GM12878 (cell line): ENCODE data around the gene ELMOD3. TPM values are rescaled to one million over a fixed set of nuclear protein-coding genes. Genes with fewer than 3 reads are reported as not detected.
"Not testable (repeated sequence)": the region's sequence is repeated elsewhere in the genome, so short reads cannot be mapped to it uniquely, and the experiment has no call there.

Experiments used
- ATAC-seq: fragments of 200-7000 bp; cut with Tn5 transposase; 3 replicates; pipeline ENCODE4 v1.9.1; 2020; ENCODE audit warnings: mild to moderate bottlenecking, moderate library complexity
- BruUV-seq: library from RNA; stranded (reverse); fragments of 400-500 nt; replicated peaks from 2 replicates; lab custom pipeline; 2021; lab: Mats Ljungman, UMichigan
- CTCF ChIA-PET: fragments of 300-600 bp; sonication (Branson Sonifier 250); formaldehyde crosslinking; extraction: SDS; loops from one replicate; lab custom pipeline; 2021; ENCODE audit warnings: inconsistent platforms; lab: Yijun Ruan, JAX
- POLR2A ChIA-PET: fragments of 350-600 bp; formaldehyde crosslinking; extraction: SDS; loops from one replicate; lab custom pipeline; 2021; ENCODE audit warnings: inconsistent platforms; lab: Charles Lee
- RAD21 ChIA-PET: fragments of 300-600 bp; sonication (Branson Sonifier 250); formaldehyde crosslinking; loops from one replicate; lab custom pipeline; 2023; ENCODE audit warnings: antibody characterized with exemption; ENCODE audit not compliant: unreplicated experiment; lab: Charles Lee
- SMC1A ChIA-PET: fragments of 300-600 bp; sonication (Branson Sonifier 250); formaldehyde crosslinking; loops from one replicate; lab custom pipeline; 2023; ENCODE audit not compliant: unreplicated experiment, uncharacterized antibody; lab: Charles Lee
- DNase-seq: peaks from one replicate; pipeline ENCODE4 v3.0.0-alpha.2; 2011; ENCODE audit warnings: low read depth, low spot score
- FAIRE-seq: peaks from 3 replicates; lab custom pipeline; 2011; peaks lifted over from hg19 to GRCh38; lab: Jason Lieb, UNC
- H2AFZ ChIP-seq: 2 replicates; pipeline ENCODE4 v1.6.0; 2011; ENCODE audit warnings: low read depth, low read length, control low read depth; ENCODE audit not compliant: control insufficient read depth
- H3K27ac ChIP-seq: 2 replicates; pipeline ENCODE4 v1.5.1; 2011; ENCODE audit warnings: control low read depth; ENCODE audit not compliant: control insufficient read depth, insufficient read depth
- H3K27me3 ChIP-seq, 2 experiments: replicated peaks in 1 of 2; 2 replicates each; pipeline versions ENCODE4 v1.6.0 to v1.6.1; 2011; ENCODE audit warnings: low read length in 1 of 2; ENCODE audit not compliant: control insufficient read depth in 2 of 2, insufficient read depth in 2 of 2
- H3K36me3 ChIP-seq, 2 experiments: 2 replicates each; pipeline ENCODE4 v1.5.1; 2011; ENCODE audit warnings: low read length in 1 of 2; ENCODE audit not compliant: control insufficient read depth in 2 of 2, insufficient read depth in 2 of 2
- H3K4me1 ChIP-seq: 2 replicates; pipeline ENCODE4 v1.6.1; 2011; ENCODE audit warnings: mild to moderate bottlenecking, low read length, moderate library complexity, mixed read lengths; ENCODE audit not compliant: control insufficient read depth, insufficient read depth
- H3K4me2 ChIP-seq: 2 replicates; pipeline ENCODE4 v1.6.0; 2011; ENCODE audit warnings: control low read depth; ENCODE audit not compliant: control insufficient read depth, insufficient read depth
- H3K4me3 ChIP-seq: fragments of 200-600 bp; sonication (generic); 2 replicates; pipeline ENCODE4 v1.5.1; 2016
- H3K79me2 ChIP-seq: 2 replicates; pipeline ENCODE4 v1.6.0; 2011; ENCODE audit warnings: low read length; ENCODE audit not compliant: control insufficient read depth, insufficient read depth
- H3K9ac ChIP-seq: 2 replicates; pipeline ENCODE4 v1.8.0; 2011; ENCODE audit warnings: low read length, control low read depth, mixed read lengths; ENCODE audit not compliant: control insufficient read depth, insufficient read depth
- H3K9me3 ChIP-seq: replicated peaks from 3 replicates; pipeline ENCODE4 v1.5.1; 2011; ENCODE audit warnings: mild to moderate bottlenecking, low read length; ENCODE audit not compliant: control insufficient read depth, insufficient read depth
- H4K20me1 ChIP-seq: 2 replicates; pipeline ENCODE4 v1.6.0; 2011; ENCODE audit not compliant: control insufficient read depth, insufficient read depth
- BCL11A ChIP-seq: IDR thresholded peaks from 2 replicates; pipeline ENCODE4 v1.6.1; 2011; ENCODE audit warnings: low read depth, low read length
- MXI1 ChIP-seq: fragments of 150-350 bp; IDR thresholded peaks from 2 replicates; pipeline ENCODE4 v1.6.1; 2011; ENCODE audit warnings: low read depth, mild to moderate bottlenecking, inconsistent platforms, low read length, improper control_type of control experiment
- NFXL1 ChIP-seq: fragments of 450-650 bp; IDR thresholded peaks from 2 replicates; pipeline ENCODE4 v1.6.1; 2017; ENCODE audit warnings: antibody characterized with exemption, mild to moderate bottlenecking, borderline replicate concordance
- RELA ChIP-seq: fragments of 450-650 bp; IDR thresholded peaks from 2 replicates; pipeline ENCODE4 v1.8.0; 2014; ENCODE audit warnings: borderline replicate concordance; ENCODE audit not compliant: partially characterized antibody
- SP1 ChIP-seq: IDR thresholded peaks from one replicate; pipeline ENCODE4 v1.6.1; 2011; ENCODE audit warnings: low read depth, low read length
- TARDBP ChIP-seq: IDR thresholded peaks from 2 replicates; pipeline ENCODE4 v1.6.1; 2016; ENCODE audit warnings: borderline replicate concordance
- ZNF622 ChIP-seq: fragments of 450-650 bp; IDR thresholded peaks from 2 replicates; pipeline ENCODE4 v1.6.1; 2017; ENCODE audit warnings: mild to moderate bottlenecking, inconsistent platforms
- WGBS: methylation state at CpG from one replicate; pipeline ENCODE4 v1.1.6; 2016; ENCODE audit warnings: low lambda C conversion rate; ENCODE audit not compliant: insufficient replicate concordance, insufficient coverage; ENCODE audit errors: missing lambda C conversion rate; 5-methylcytosine and 5-hydroxymethylcytosine counted together
- in situ Hi-C: fragments of 300-500 bp; cut with MboI; formaldehyde crosslinking; loops from 9 replicates; pipeline ENCODE4 v1.14.3; 2018; ENCODE audit warnings: mixed read lengths
- intact Hi-C: fragments of 100-400 bp; cut with micrococcal nuclease; formaldehyde crosslinking; loops from one replicate; pipeline ENCODE4 v1.14.2; 2022; ENCODE audit not compliant: unreplicated experiment
- polyA plus RNA-seq, 11 experiments: library from polyadenylated mRNA; depleted of rRNA in 4 of 11; unstranded in 6 of 11; stranded (reverse) in 5 of 11; fragments of >200 nt; fragmentation: Nextera tagmentation in 4 of 11; fragmentation: Illumina TruSeq in 1 of 11; extraction: Ambion mirVana in 4 of 11; extraction: Trizol in 1 of 11; gene quantifications; 1 replicate in 1 of 11; 2 replicates in 10 of 11; pipeline versions ENCODE4 v1.2.1 to v1.2.3, GENCODE V29; 2011 to 2016; ENCODE audit warnings: inconsistent platforms in 2 of 11, missing spikeins in 2 of 11, low read depth in 1 of 11
- total RNA-seq, 4 experiments: library from RNA; depleted of rRNA in 3 of 4; stranded (reverse); fragments of >200 nt in 3 of 4; fragmentation: Illumina TruSeq in 1 of 4; extraction: Trizol in 1 of 4; gene quantifications; 2 replicates each; pipeline versions ENCODE4 v1.2.1 to v1.2.3, GENCODE V29; 2013 to 2021
- TF ChIP-seq, protein P1 (sequence below): fragments of 450-650 bp; IDR thresholded peaks from 2 replicates; pipeline ENCODE4 v1.6.1; 2017; ENCODE audit warnings: mild to moderate bottlenecking, moderate library complexity

The ELMOD3 gene
- total and polyA plus RNA-seq, 10 of the 15 experiments (the other 5 are each of a cell fraction or from before 2014, with no cell fraction given): 1.2 to 19.1 (median 12.5) TPM

DNA sequence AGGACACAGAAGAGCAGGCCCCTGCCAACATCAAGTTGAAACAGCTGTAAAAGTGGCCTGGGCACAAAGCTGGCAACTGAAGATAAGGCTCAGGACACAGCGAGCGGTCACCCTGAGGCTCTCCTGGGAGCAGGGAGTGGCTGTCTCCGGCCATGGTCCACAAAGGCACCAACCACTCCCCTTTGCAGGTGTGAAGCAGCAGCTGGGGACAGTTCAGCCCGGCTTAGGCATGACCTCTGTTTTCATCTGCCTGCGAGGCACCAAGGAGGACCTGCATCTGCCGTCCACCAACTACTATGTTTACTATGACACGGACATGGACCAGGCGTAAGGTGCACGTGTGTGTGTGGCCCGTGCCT, 39.7 kb upstream of the ELMOD3 start:
- no peaks in the 10 kb centered on the region for H3K27me3 ChIP-seq
- no peak overlapping the region for H3K27ac ChIP-seq
- no TSS peak for BruUV-seq
- POLR2A ChIA-PET: no interaction called here
- no peak overlapping the region for H3K4me2 ChIP-seq
- no peak overlapping the region for H3K9ac ChIP-seq
- SMC1A ChIA-PET: no interaction called here
- WGBS: 95% methylated on average over 10 of the region's 10 CpGs
- no peak overlapping the region for H2AFZ ChIP-seq
- ATAC-seq (no peak), FAIRE-seq (no peak), DNase-seq (no peak)
- H3K4me1 ChIP-seq: peaks cover 9% of the 10 kb centered on the region
- intact Hi-C loops (loop anchor here (1.0 kb wide), 1 partner anchor 28 kb away; no protein-coding TSS in a partner anchor), in situ Hi-C loops (no loop called here)
- CTCF ChIA-PET: interaction anchor here (0.6 to 0.7 kb wide), 2 partner anchors 15 to 644 kb away, joined by 3 to 4 read pairs; no protein-coding TSS in a partner anchor
- H3K4me3 ChIP-seq: no peak overlapping the region
- H4K20me1 ChIP-seq: peaks cover 4% of the 10 kb centered on the region; the same call in 1 of the 2 replicates
- H3K36me3 ChIP-seq: peaks cover 3 to 17% of the 10 kb centered on the region in 2 experiments; a peak in 3 of 4 replicates
- peaks cover 9% of the 10 kb centered on the region for H3K79me2 ChIP-seq
- no peaks in the 10 kb centered on the region for H3K9me3 ChIP-seq
- TF ChIP-seq SP1 (no peak), TARDBP (no peak), RELA (no peak), ZNF622 (no peak), NFXL1 (no peak), BCL11A (no peak), MXI1 (no peak)
- TF ChIP-seq, protein P1, sequence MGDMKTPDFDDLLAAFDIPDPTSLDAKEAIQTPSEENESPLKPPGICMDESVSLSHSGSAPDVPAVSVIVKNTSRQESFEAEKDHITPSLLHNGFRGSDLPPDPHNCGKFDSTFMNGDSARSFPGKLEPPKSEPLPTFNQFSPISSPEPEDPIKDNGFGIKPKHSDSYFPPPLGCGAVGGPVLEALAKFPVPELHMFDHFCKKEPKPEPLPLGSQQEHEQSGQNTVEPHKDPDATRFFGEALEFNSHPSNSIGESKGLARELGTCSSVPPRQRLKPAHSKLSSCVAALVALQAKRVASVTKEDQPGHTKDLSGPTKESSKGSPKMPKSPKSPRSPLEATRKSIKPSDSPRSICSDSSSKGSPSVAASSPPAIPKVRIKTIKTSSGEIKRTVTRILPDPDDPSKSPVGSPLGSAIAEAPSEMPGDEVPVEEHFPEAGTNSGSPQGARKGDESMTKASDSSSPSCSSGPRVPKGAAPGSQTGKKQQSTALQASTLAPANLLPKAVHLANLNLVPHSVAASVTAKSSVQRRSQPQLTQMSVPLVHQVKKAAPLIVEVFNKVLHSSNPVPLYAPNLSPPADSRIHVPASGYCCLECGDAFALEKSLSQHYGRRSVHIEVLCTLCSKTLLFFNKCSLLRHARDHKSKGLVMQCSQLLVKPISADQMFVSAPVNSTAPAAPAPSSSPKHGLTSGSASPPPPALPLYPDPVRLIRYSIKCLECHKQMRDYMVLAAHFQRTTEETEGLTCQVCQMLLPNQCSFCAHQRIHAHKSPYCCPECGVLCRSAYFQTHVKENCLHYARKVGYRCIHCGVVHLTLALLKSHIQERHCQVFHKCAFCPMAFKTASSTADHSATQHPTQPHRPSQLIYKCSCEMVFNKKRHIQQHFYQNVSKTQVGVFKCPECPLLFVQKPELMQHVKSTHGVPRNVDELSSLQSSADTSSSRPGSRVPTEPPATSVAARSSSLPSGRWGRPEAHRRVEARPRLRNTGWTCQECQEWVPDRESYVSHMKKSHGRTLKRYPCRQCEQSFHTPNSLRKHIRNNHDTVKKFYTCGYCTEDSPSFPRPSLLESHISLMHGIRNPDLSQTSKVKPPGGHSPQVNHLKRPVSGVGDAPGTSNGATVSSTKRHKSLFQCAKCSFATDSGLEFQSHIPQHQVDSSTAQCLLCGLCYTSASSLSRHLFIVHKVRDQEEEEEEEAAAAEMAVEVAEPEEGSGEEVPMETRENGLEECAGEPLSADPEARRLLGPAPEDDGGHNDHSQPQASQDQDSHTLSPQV: no peak
- RAD21 ChIA-PET: no interaction called here

DNA sequence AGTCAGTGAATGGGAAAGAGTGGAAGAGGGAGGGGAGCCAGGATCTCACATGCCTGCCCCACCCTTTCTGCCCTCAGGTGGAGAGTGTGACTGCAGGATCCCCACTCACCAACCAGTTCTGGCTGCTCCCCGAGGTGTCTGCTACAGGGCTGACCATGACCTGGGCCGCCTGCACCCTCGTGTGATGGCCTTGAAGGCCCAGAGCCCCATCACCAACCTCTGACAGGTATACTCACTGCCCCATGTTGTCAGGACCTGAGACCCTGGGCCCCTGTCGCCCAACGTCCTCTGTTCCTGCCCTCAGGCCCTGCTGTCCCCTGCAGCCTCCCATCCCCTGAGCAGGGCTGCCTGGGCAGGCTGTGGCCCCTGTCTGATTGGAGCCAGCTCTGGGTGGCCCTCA, 38.6 kb upstream of the ELMOD3 start:
- H4K20me1 ChIP-seq, H3K27ac ChIP-seq, FAIRE-seq, SMC1A ChIA-PET, H2AFZ ChIP-seq, in situ Hi-C loops, BruUV-seq, RAD21 ChIA-PET, H3K4me1 ChIP-seq, POLR2A ChIA-PET, H3K27me3 ChIP-seq, ATAC-seq, H3K4me3 ChIP-seq, DNase-seq, H3K9ac ChIP-seq, H3K4me2 ChIP-seq, H3K9me3 ChIP-seq, CTCF ChIA-PET: not testable (repeated sequence)
- Histone ChIP-seq H3K79me2 (peaks cover 17% of the 10 kb centered on the region), H3K36me3 (peaks cover 7 to 18% of the 10 kb centered on the region in 2 experiments; a peak in 3 of 4 replicates)
- WGBS: 50% methylated on average over 2 of the region's 5 CpGs
- intact Hi-C loops: loop anchor here (1.0 kb wide), 1 partner anchor 27 kb away; no protein-coding TSS in a partner anchor
